PC-9 (cell line): ENCODE measurements around the gene AVEN. TPM values are rescaled to one million over a fixed set of nuclear protein-coding genes. Genes with fewer than 3 reads are reported as not detected.

Experiments
- BruUV-seq: library from RNA; stranded (reverse); fragments of 400-500 nt; replicated peaks from 2 replicates; lab custom pipeline; 2021; lab: Mats Ljungman, UMichigan
- CTCF ChIA-PET: fragments of 300-600 bp; sonication (Branson Sonifier 250); formaldehyde crosslinking; loops from one replicate; lab custom pipeline; 2022; ENCODE audit warnings: antibody characterized with exemption; lab: Charles Lee
- POLR2A ChIA-PET: fragments of 300-600 bp; sonication (Branson Sonifier 250); formaldehyde crosslinking; loops from one replicate; lab custom pipeline; 2022; ENCODE audit warnings: antibody characterized with exemption; ENCODE audit not compliant: unreplicated experiment; lab: Charles Lee
- DNase-seq, 2 experiments: peaks; one replicate each; pipeline versions ENCODE4 v3.0.0 to v3.0.0-alpha.2; 2015 to 2022; ENCODE audit warnings: mixed read lengths in 1 of 2
- H2AFZ ChIP-seq: fragments of 200-600 bp; sonication (generic); 2 replicates; pipeline ENCODE4 v1.8.1; 2017; ENCODE audit warnings: antibody characterized with exemption
- H3F3A ChIP-seq: fragments of 200-600 bp; sonication (generic); 2 replicates; pipeline ENCODE4 v1.8.1; 2017; ENCODE audit warnings: antibody characterized with exemption, mild to moderate bottlenecking, low read depth; ENCODE audit not compliant: insufficient read depth
- H3K27ac ChIP-seq: fragments of 200-600 bp; sonication (generic); 2 replicates; pipeline ENCODE4 v1.6.1; 2016; ENCODE audit warnings: mixed run types
- H3K27me3 ChIP-seq: fragments of 200-600 bp; sonication (generic); 2 replicates; pipeline ENCODE4 v1.6.1; 2016; ENCODE audit warnings: low read depth, mixed run types; ENCODE audit not compliant: insufficient read depth
- H3K36me3 ChIP-seq: fragments of 200-600 bp; sonication (generic); 2 replicates; pipeline ENCODE4 v1.6.1; 2016; ENCODE audit warnings: low read depth, mixed run types
- H3K4me1 ChIP-seq: fragments of 200-600 bp; sonication (generic); replicated peaks from 2 replicates; pipeline ENCODE4 v1.6.1; 2016; ENCODE audit warnings: mixed run types; ENCODE audit not compliant: insufficient read depth
- H3K4me2 ChIP-seq: fragments of 200-600 bp; sonication (generic); 2 replicates; pipeline ENCODE4 v1.6.1; 2017; ENCODE audit warnings: mixed run types
- H3K4me3 ChIP-seq: fragments of 200-600 bp; sonication (generic); 2 replicates; pipeline ENCODE4 v1.6.1; 2016; ENCODE audit warnings: mixed run types
- H3K79me2 ChIP-seq: fragments of 200-600 bp; sonication (generic); 2 replicates; pipeline ENCODE4 v1.6.1; 2017; ENCODE audit warnings: low read depth, mixed run types
- H3K9me2 ChIP-seq: fragments of 200-600 bp; sonication (generic); 2 replicates; pipeline ENCODE4 v1.8.1; 2017; ENCODE audit warnings: mild to moderate bottlenecking; ENCODE audit not compliant: insufficient read depth
- H3K9me3 ChIP-seq: fragments of 200-600 bp; sonication (generic); 2 replicates; pipeline ENCODE4 v1.8.1; 2016; ENCODE audit warnings: low read depth; ENCODE audit not compliant: insufficient read depth
- H4K20me1 ChIP-seq: fragments of 200-600 bp; sonication (generic); 2 replicates; pipeline ENCODE4 v1.8.1; 2017; ENCODE audit not compliant: insufficient read depth
- EZH2 ChIP-seq: fragments of 200-600 bp; sonication (generic); IDR thresholded peaks from 2 replicates; pipeline ENCODE4 v1.8.0; 2017; ENCODE audit warnings: antibody characterized with exemption, low read depth
- intact Hi-C: fragments of 100-400 bp; cut with micrococcal nuclease; formaldehyde crosslinking; loops from one replicate; pipeline ENCODE4 v1.10.0; 2022; ENCODE audit not compliant: unreplicated experiment
- total RNA-seq: library from RNA; stranded (reverse); gene quantifications from 2 replicates; pipeline ENCODE4 v1.2.3, GENCODE V29; 2021
- TF ChIP-seq, protein P1 (sequence below): fragments of 200-600 bp; sonication (generic); conservative IDR thresholded peaks from 2 replicates; pipeline ENCODE4 v1.6.1; 2017; ENCODE audit warnings: mixed run types, antibody characterized with exemption, mild to moderate bottlenecking, moderate library complexity

Gene AVEN
- total RNA-seq, 1 experiment from 2014 or later = 8.7 TPM

DNA sequence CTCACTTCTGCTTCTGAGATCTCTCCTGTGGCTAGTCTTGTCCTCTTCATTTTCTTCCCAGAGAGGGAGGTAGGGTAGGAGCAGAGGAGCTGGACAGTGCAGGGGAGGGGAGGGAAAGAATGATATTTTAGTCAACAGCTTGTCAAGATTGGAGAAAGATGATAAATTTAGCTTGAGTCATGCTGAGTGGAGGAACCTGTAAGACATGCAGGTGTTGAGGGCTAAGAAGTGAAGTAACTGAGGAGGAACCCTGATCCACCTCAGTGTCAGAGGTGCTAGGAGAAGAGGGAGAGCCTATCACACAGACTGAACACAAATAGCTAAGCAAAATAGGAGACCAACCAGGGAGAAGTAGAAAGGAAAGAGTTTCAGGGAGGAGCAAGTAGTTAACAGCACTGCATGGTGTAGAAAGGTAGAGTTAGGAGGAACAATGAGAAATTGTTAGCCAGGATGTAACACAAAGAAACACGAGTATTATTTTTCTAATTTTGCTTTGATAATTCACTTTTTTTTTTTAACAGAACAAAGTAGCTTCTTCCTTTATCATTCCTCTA is 178.9 kb downstream of the AVEN start:
- H3K9me2 ChIP-seq = no peaks in the 10 kb centered on the region
- H3K27ac ChIP-seq = peak overlapping the region; percentile 49
- BruUV-seq = TSS peak; percentile 26
- no peak overlapping the region for H2AFZ ChIP-seq
- DNase-seq = peak; percentile 22 to 45
- no peaks in the 10 kb centered on the region for H3K27me3 ChIP-seq
- H3K4me1 ChIP-seq = peaks cover 27% of the 10 kb centered on the region
- no peaks in the 10 kb centered on the region for H4K20me1 ChIP-seq
- ChIA-PET CTCF (interaction anchor here (1.5 kb wide), 1 partner anchor 122 kb away, joined by 3 read pairs; no protein-coding TSS in a partner anchor), POLR2A (interaction anchor here (0.6 to 0.8 kb wide), 4 partner anchors 9 to 1015 kb away, joined by 3 to 6 read pairs (median 4); no protein-coding TSS in a partner anchor)
- TF ChIP-seq, protein P1, sequence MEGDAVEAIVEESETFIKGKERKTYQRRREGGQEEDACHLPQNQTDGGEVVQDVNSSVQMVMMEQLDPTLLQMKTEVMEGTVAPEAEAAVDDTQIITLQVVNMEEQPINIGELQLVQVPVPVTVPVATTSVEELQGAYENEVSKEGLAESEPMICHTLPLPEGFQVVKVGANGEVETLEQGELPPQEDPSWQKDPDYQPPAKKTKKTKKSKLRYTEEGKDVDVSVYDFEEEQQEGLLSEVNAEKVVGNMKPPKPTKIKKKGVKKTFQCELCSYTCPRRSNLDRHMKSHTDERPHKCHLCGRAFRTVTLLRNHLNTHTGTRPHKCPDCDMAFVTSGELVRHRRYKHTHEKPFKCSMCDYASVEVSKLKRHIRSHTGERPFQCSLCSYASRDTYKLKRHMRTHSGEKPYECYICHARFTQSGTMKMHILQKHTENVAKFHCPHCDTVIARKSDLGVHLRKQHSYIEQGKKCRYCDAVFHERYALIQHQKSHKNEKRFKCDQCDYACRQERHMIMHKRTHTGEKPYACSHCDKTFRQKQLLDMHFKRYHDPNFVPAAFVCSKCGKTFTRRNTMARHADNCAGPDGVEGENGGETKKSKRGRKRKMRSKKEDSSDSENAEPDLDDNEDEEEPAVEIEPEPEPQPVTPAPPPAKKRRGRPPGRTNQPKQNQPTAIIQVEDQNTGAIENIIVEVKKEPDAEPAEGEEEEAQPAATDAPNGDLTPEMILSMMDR = no peak
- no peak for TF ChIP-seq EZH2
- peaks cover 5% of the 10 kb centered on the region; the same call in 1 of the 2 replicates for H3F3A ChIP-seq
- H3K79me2 ChIP-seq = no peaks in the 10 kb centered on the region
- H3K36me3 ChIP-seq = no peaks in the 10 kb centered on the region
- no peaks in the 10 kb centered on the region for H3K9me3 ChIP-seq
- intact Hi-C loops = loop anchor here (2.0 to 10.0 kb wide), 2 partner anchors 13 to 105 kb away; partner anchors contain the start of gene CHRM5
- peak overlapping the region; percentile 29 for H3K4me2 ChIP-seq
- no peak overlapping the region for H3K4me3 ChIP-seq

DNA sequence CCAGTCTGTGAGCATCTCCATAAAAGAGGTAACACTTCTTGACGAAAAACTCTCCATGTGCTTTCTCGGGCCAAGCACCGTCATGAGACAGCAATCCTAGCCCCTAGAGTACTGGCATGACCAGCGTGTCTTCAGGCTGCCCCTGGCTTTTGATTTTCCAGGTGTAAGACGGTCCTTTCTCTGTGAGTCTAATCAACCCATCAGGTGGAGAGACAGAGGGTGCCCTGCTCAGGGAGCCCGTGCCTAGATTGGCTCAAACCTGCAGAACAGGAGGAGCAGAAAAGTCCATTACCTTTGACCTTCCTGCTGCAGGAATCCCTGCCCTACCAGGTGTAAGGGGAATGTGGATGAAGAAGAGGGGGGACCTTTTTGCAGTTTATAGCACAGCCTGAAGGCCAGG is 180.2 kb downstream of the AVEN start:
- Histone ChIP-seq H4K20me1 (no peaks in the 10 kb centered on the region), H3K4me2 (no peak overlapping the region), H3K27me3 (no peaks in the 10 kb centered on the region), H3K79me2 (no peaks in the 10 kb centered on the region), H3K9me3 (no peaks in the 10 kb centered on the region), H3K27ac (no peak overlapping the region), H3K9me2 (no peaks in the 10 kb centered on the region), H3K36me3 (no peaks in the 10 kb centered on the region), H2AFZ (no peak overlapping the region), H3F3A (peaks cover 5% of the 10 kb centered on the region; the same call in 1 of the 2 replicates), H3K4me1 (peaks cover 27% of the 10 kb centered on the region), H3K4me3 (no peak overlapping the region)
- peak in 1 of 2 experiments; percentile 1 for DNase-seq
- no peak for TF ChIP-seq EZH2
- ChIA-PET POLR2A (no interaction called here), CTCF (no interaction called here)
- BruUV-seq = no TSS peak
- intact Hi-C loops = loop anchor here (10.0 kb wide), 1 partner anchor 106 kb away; the partner anchor contains the start of gene CHRM5

DNA sequence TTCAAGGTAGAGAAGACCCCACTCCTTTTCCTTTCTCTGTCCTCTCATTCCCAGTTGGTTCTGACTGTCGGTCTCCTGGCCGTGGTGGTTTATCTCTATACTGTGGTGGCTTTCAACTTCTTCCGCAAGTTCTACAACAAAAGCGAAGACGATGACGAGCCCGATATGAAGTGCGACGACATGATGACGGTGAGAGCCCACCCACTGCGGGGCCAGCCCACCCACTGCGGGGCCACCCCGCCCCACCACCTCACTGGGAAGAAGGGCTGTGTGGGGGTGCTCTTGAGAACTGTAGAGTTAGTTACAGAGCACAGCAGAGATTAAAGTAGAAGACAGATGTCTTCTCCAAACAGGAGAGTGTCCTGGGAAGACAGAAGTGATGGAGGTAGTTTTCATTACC is 181.3 kb downstream of the AVEN start:
- no peak overlapping the region for H3K4me3 ChIP-seq
- H3K9me3 ChIP-seq = no peaks in the 10 kb centered on the region
- TF ChIP-seq EZH2 = no peak
- TF ChIP-seq, protein P1 = no peak
- no peaks in the 10 kb centered on the region for H3K79me2 ChIP-seq
- peaks cover 12% of the 10 kb centered on the region; the same call in 1 of the 2 replicates for H3F3A ChIP-seq
- no peak overlapping the region for H3K27ac ChIP-seq
- no peak for DNase-seq
- no peaks in the 10 kb centered on the region for H4K20me1 ChIP-seq
- H2AFZ ChIP-seq = no peak overlapping the region
- H3K4me1 ChIP-seq = peaks cover 33% of the 10 kb centered on the region
- ChIA-PET POLR2A (no interaction called here), CTCF (no interaction called here)
- no peak overlapping the region for H3K4me2 ChIP-seq
- intact Hi-C loops = loop anchor here (10.0 kb wide), 1 partner anchor 107 kb away; the partner anchor contains the start of gene CHRM5
- no peaks in the 10 kb centered on the region for H3K9me2 ChIP-seq
- no TSS peak for BruUV-seq
- no peaks in the 10 kb centered on the region for H3K27me3 ChIP-seq
- no peaks in the 10 kb centered on the region for H3K36me3 ChIP-seq
